GM19043 (cell line): ENCODE measurements around the gene TRIM3.

Source experiments
- ATAC-seq: cut with Tn5 transposase; IDR thresholded peaks from one replicate; pipeline ENCODE4 v1.9.1; 2021; ENCODE audit warnings: low read depth; ENCODE audit not compliant: unreplicated experiment

The TRIM3 gene

GRCh38 chr11:6442441-6442840, 31.3 kb downstream of the TRIM3 start:
- no peak for ATAC-seq

GRCh38 chr11:6440906-6441358, 32.8 kb downstream of the TRIM3 start, which contains the start of gene HPX:
Gene HPX (minus strand): TSS chr11:6440987. CDS start chr11:6440963, 24 bp downstream.
- ATAC-seq: no peak

GRCh38 chr11:6438979-6439571, 34.7 kb downstream of the TRIM3 start:
- no peak for ATAC-seq

GRCh38 chr11:6437993-6438392, 35.7 kb downstream of the TRIM3 start:
- ATAC-seq: no peak

GRCh38 chr11:6437423-6437822, 36.3 kb downstream of the TRIM3 start:
- ATAC-seq: no peak

GRCh38 chr11:6433998-6434660, 39.6 kb downstream of the TRIM3 start:
- no peak for ATAC-seq

- ATAC-seq: no peak
Observed at GRCh38 chr11:6431861-6432260, 41.9 kb downstream of the TRIM3 start.

- no peak for ATAC-seq
Observed at GRCh38 chr11:6427516-6427915, 46.2 kb downstream of the TRIM3 start.

- ATAC-seq: no peak
Observed at GRCh38 chr11:6420677-6421076, 53.1 kb downstream of the TRIM3 start.

- peak; percentile 43 for ATAC-seq
Observed at GRCh38 chr11:6419009-6419631, 54.6 kb downstream of the TRIM3 start, which contains the start of gene APBB1. Gene APBB1 (minus strand): TSS chr11:6419094. CDS start chr11:6411347, 7,747 bp downstream.

GRCh38 chr11:6418557-6419008, 55.2 kb downstream of the TRIM3 start:
- ATAC-seq: peak; percentile 11

GRCh38 chr11:6417907-6418556, 55.7 kb downstream of the TRIM3 start:
- ATAC-seq: no peak

- ATAC-seq: no peak
Observed at GRCh38 chr11:6415797-6416196, 57.9 kb downstream of the TRIM3 start.

- ATAC-seq: peak; percentile 35
Observed at GRCh38 chr11:6414874-6415328, 58.8 kb downstream of the TRIM3 start.

- no peak for ATAC-seq
Observed at GRCh38 chr11:6413791-6414201, 59.9 kb downstream of the TRIM3 start.

- no peak for ATAC-seq
Observed at GRCh38 chr11:6411594-6412031, 62.1 kb downstream of the TRIM3 start.

- no peak for ATAC-seq
Observed at GRCh38 chr11:6410695-6411430, 62.9 kb downstream of the TRIM3 start.

- no peak for ATAC-seq
Observed at GRCh38 chr11:6406370-6406769, 67.4 kb downstream of the TRIM3 start.

- no peak for ATAC-seq
Observed at GRCh38 chr11:6405846-6406245, 67.9 kb downstream of the TRIM3 start.

GRCh38 chr11:6405052-6405667, 68.6 kb downstream of the TRIM3 start:
- no peak for ATAC-seq
